Neuronal stem cell (in vitro differentiated cells): ENCODE data around the gene LCOR.

Experiments used
- DNase-seq: peaks from one replicate; pipeline ENCODE4 v3.0.0-alpha.2; 2013; ENCODE audit warnings: low spot score
- H2AFZ ChIP-seq: one replicate; pipeline ENCODE4 v1.6.1; 2013; ENCODE audit warnings: mild to moderate bottlenecking, low read length, inconsistent platforms
- H2AK5ac ChIP-seq: 2 replicates; pipeline ENCODE4 v1.6.1; 2013; ENCODE audit warnings: low read depth, mild to moderate bottlenecking, inconsistent platforms, low read length, moderate library complexity, mixed read lengths
- H2BK120ac ChIP-seq: 2 replicates; pipeline ENCODE4 v1.6.1; 2013; ENCODE audit warnings: low read depth, mild to moderate bottlenecking, inconsistent platforms, low read length, moderate library complexity, mixed read lengths
- H2BK12ac ChIP-seq: one replicate; pipeline ENCODE4 v1.6.1; 2013; ENCODE audit warnings: low read length, inconsistent platforms
- H2BK15ac ChIP-seq: 2 replicates; pipeline ENCODE4 v1.6.1; 2013; ENCODE audit warnings: mild to moderate bottlenecking, low read length, inconsistent platforms, mixed read lengths
- H2BK5ac ChIP-seq: one replicate; pipeline ENCODE4 v1.6.1; 2013; ENCODE audit warnings: inconsistent platforms, mild to moderate bottlenecking, low read length, moderate library complexity
- H3K14ac ChIP-seq: one replicate; pipeline ENCODE4 v1.6.1; 2013; ENCODE audit warnings: low read length, inconsistent platforms
- H3K18ac ChIP-seq: 2 replicates; pipeline ENCODE4 v1.6.1; 2013; ENCODE audit warnings: low read length, inconsistent platforms
- H3K23ac ChIP-seq: 2 replicates; pipeline ENCODE4 v1.6.1; 2013; ENCODE audit warnings: low read depth, mild to moderate bottlenecking, mixed read lengths, low read length, inconsistent platforms; ENCODE audit not compliant: poor library complexity
- H3K27ac ChIP-seq: replicated peaks from 3 replicates; pipeline ENCODE4 v1.5.1; 2013; ENCODE audit warnings: low read length, inconsistent platforms
- H3K27me3 ChIP-seq, 3 experiments: 2 replicates each; pipeline ENCODE4 v1.6.1; 2013; ENCODE audit warnings: low read length in 3 of 3, mild to moderate bottlenecking in 2 of 3, inconsistent platforms in 1 of 3, low read depth in 1 of 3, mixed read lengths in 1 of 3, moderate library complexity in 1 of 3; ENCODE audit not compliant: control insufficient read depth in 3 of 3, insufficient read depth in 3 of 3
- H3K36me3 ChIP-seq, 2 donors: replicated peaks in 1 of 2; 2 replicates each; pipeline ENCODE4 v1.6.1; 2013; ENCODE audit warnings: low read length in 2 of 2; ENCODE audit not compliant: control insufficient read depth in 2 of 2, insufficient read depth in 2 of 2
- H3K4ac ChIP-seq: 2 replicates; pipeline ENCODE4 v1.6.1; 2013; ENCODE audit warnings: inconsistent platforms, mild to moderate bottlenecking, low read length, moderate library complexity
- H3K4me1 ChIP-seq, 2 donors: 1 replicate in 1 of 2; 2 replicates in 1 of 2; pipeline ENCODE4 v1.6.1; 2013; ENCODE audit warnings: low read length in 2 of 2, low read depth in 1 of 2; ENCODE audit not compliant: control insufficient read depth in 2 of 2, insufficient read depth in 1 of 2
- H3K4me2 ChIP-seq: one replicate; pipeline ENCODE4 v1.6.1; 2013; ENCODE audit warnings: mild to moderate bottlenecking, low read length, inconsistent platforms; ENCODE audit not compliant: insufficient read depth, poor library complexity, severe bottlenecking
- H3K4me3 ChIP-seq, 2 donors: 2 replicates each; pipeline ENCODE4 v1.5.1; 2013; ENCODE audit warnings: low read length in 2 of 2, mild to moderate bottlenecking in 2 of 2, inconsistent platforms in 1 of 2, moderate library complexity in 1 of 2
- H3K79me1 ChIP-seq: one replicate; pipeline ENCODE4 v1.6.1; 2013; ENCODE audit warnings: low read depth, mild to moderate bottlenecking, inconsistent platforms, low read length, moderate library complexity
- H3K9ac ChIP-seq: one replicate; pipeline ENCODE4 v1.6.1; 2013; ENCODE audit warnings: mild to moderate bottlenecking, low read depth, low read length, inconsistent platforms; ENCODE audit not compliant: poor library complexity
- H3K9me3 ChIP-seq, 2 donors: replicated peaks in 1 of 2; 2 replicates each; pipeline versions ENCODE3 to v1.6.1; 2013; ENCODE audit warnings: low read length in 2 of 2, mild to moderate bottlenecking in 2 of 2, inconsistent platforms in 1 of 2, low read depth in 1 of 2, mixed read lengths in 1 of 2, moderate library complexity in 1 of 2; ENCODE audit not compliant: control insufficient read depth in 2 of 2, insufficient read depth in 1 of 2
- H4K8ac ChIP-seq: one replicate; pipeline ENCODE4 v1.6.1; 2013; ENCODE audit warnings: low read depth, mild to moderate bottlenecking, inconsistent platforms, low read length, moderate library complexity
- H4K91ac ChIP-seq: one replicate; pipeline ENCODE4 v1.6.1; 2013; ENCODE audit warnings: low read length, low read depth, mild to moderate bottlenecking, inconsistent platforms; ENCODE audit not compliant: poor library complexity
- WGBS, 2 donors: extraction: QIAGEN DNeasy Blood & Tissue Kit; methylation state at CpG; one replicate each; pipeline ENCODE4 v1.1.7; 2013; ENCODE audit warnings: missing lambda C conversion rate in 2 of 2, mixed read lengths in 1 of 2; ENCODE audit not compliant: insufficient read length in 2 of 2, insufficient replicate concordance in 1 of 2; ENCODE audit errors: extremely low coverage in 2 of 2; 5-methylcytosine and 5-hydroxymethylcytosine counted together

The LCOR gene

GRCh38 chr10:97013983-97014382, 181.9 kb downstream of the LCOR start:
- H3K27ac ChIP-seq: no peak overlapping the region
- H2BK120ac ChIP-seq: no peak overlapping the region
- H2BK15ac ChIP-seq: no peak overlapping the region
- no peak for DNase-seq
- H3K4me1 ChIP-seq: peaks cover 7 to 10% of the 10 kb centered on the region in 2 donors
- no peak overlapping the region for H3K14ac ChIP-seq
- H2AFZ ChIP-seq: no peak overlapping the region
- H2AK5ac ChIP-seq: peak overlapping the region; percentile 79
- no CpG with 5 or more reads among the region's 8 CpGs for WGBS, 2 donors
- no peak overlapping the region for H4K8ac ChIP-seq
- no peaks in the 10 kb centered on the region for H3K79me1 ChIP-seq
- no peak overlapping the region for H3K4me2 ChIP-seq
- H2BK5ac ChIP-seq: no peak overlapping the region
- no peak overlapping the region for H3K23ac ChIP-seq
- no peak overlapping the region for H3K4me3 ChIP-seq
- no peak overlapping the region for H3K4ac ChIP-seq
- H3K27me3 ChIP-seq: peaks cover 0 to 4% (median 0%) of the 10 kb centered on the region in 3 experiments
- peaks cover 0 to 4% of the 10 kb centered on the region in 2 donors for H3K9me3 ChIP-seq
- H2BK12ac ChIP-seq: no peak overlapping the region
- no peaks in the 10 kb centered on the region for H3K36me3 ChIP-seq
- H3K18ac ChIP-seq: peak overlapping the region; percentile 46
- H4K91ac ChIP-seq: no peak overlapping the region
- H3K9ac ChIP-seq: peak overlapping the region; percentile 44

DNA sequence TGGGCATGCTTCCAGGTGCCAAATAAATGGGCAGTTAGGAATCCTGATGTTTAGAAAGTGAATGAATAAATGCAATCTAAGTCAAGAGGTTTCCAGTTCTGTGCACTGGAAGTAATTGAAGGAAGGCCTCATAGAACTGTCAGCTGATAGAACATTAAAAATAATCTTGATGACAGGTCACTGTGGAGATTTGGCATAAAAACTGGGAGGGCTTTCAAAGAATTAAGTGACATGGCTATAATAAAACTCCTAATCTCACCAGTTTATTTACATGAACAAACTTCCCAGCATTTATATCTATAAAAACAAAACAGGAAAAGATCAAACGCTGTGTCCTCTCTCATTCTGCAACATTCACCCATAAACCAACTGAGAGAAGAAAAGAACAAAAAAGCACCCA, 183.1 kb downstream of the LCOR start:
- Histone ChIP-seq H3K4ac (no peak overlapping the region), H3K14ac (no peak overlapping the region), H2AK5ac (no peak overlapping the region), H3K36me3 (no peaks in the 10 kb centered on the region), H4K8ac (no peak overlapping the region), H2BK12ac (no peak overlapping the region), H3K79me1 (no peaks in the 10 kb centered on the region), H3K23ac (no peak overlapping the region), H4K91ac (no peak overlapping the region), H3K4me3 (no peak overlapping the region), H2BK120ac (no peak overlapping the region), H3K4me2 (no peak overlapping the region), H3K9ac (no peak overlapping the region), H3K4me1 (peaks cover 15 to 20% of the 10 kb centered on the region in 2 donors), H2BK5ac (no peak overlapping the region), H3K27ac (no peak overlapping the region), H2BK15ac (no peak overlapping the region), H2AFZ (no peak overlapping the region), H3K18ac (no peak overlapping the region), H3K9me3 (no peaks in the 10 kb centered on the region), H3K27me3 (peaks cover 0 to 9% (median 0%) of the 10 kb centered on the region in 3 experiments)
- no peak for DNase-seq
- no CpG with 5 or more reads among the region's 1 CpG for WGBS, 2 donors

GRCh38 chr10:97016728-97017473, 184.8 kb downstream of the LCOR start:
- H2BK5ac ChIP-seq: no peak overlapping the region
- no peak overlapping the region for H3K9ac ChIP-seq
- H3K27me3 ChIP-seq: peaks cover 0 to 6% (median 0%) of the 10 kb centered on the region in 3 experiments
- no peak overlapping the region for H3K27ac ChIP-seq
- no peak overlapping the region for H2AK5ac ChIP-seq
- no peak overlapping the region for H3K4me3 ChIP-seq
- peak overlapping the region; percentile 68 for H2BK15ac ChIP-seq
- H4K8ac ChIP-seq: no peak overlapping the region
- no peaks in the 10 kb centered on the region for H3K9me3 ChIP-seq
- no peak overlapping the region for H4K91ac ChIP-seq
- WGBS, 2 donors: no CpG with 5 or more reads among the region's 15 CpGs
- H3K23ac ChIP-seq: no peak overlapping the region
- no peaks in the 10 kb centered on the region for H3K36me3 ChIP-seq
- no peak overlapping the region for H2BK120ac ChIP-seq
- no peak overlapping the region for H3K14ac ChIP-seq
- H3K4me1 ChIP-seq: peaks cover 26 to 35% of the 10 kb centered on the region in 2 donors
- no peak overlapping the region for H3K4me2 ChIP-seq
- H3K4ac ChIP-seq: no peak overlapping the region
- no peak for DNase-seq
- H3K79me1 ChIP-seq: no peaks in the 10 kb centered on the region
- peak overlapping the region; percentile 72 for H3K18ac ChIP-seq
- no peak overlapping the region for H2BK12ac ChIP-seq
- H2AFZ ChIP-seq: no peak overlapping the region

GRCh38 chr10:97017474-97017903, 185.4 kb downstream of the LCOR start:
- Histone ChIP-seq H2AFZ (no peak overlapping the region), H2BK15ac (no peak overlapping the region), H3K4ac (no peak overlapping the region), H4K91ac (no peak overlapping the region), H3K79me1 (no peaks in the 10 kb centered on the region), H2BK12ac (no peak overlapping the region), H3K4me2 (no peak overlapping the region), H2BK5ac (no peak overlapping the region), H3K36me3 (no peaks in the 10 kb centered on the region), H3K18ac (peak overlapping the region; percentile 24), H3K27ac (no peak overlapping the region), H3K4me1 (peaks cover 27 to 41% of the 10 kb centered on the region in 2 donors), H3K4me3 (no peak overlapping the region), H3K23ac (no peak overlapping the region), H3K9me3 (no peaks in the 10 kb centered on the region), H2AK5ac (no peak overlapping the region), H3K9ac (peak overlapping the region; percentile 30), H3K14ac (no peak overlapping the region), H2BK120ac (no peak overlapping the region), H4K8ac (no peak overlapping the region), H3K27me3 (peaks cover 0 to 6% (median 0%) of the 10 kb centered on the region in 3 experiments)
- WGBS, 2 donors: no CpG with 5 or more reads among the region's 5 CpGs
- no peak for DNase-seq
